HFFc6 (cell line): ENCODE data around the gene STK32C. TPM values are rescaled to one million over a fixed set of nuclear protein-coding genes. Genes with fewer than 3 reads are reported as not detected.

ENCODE experiments used
- DNase-seq: peaks from one replicate; pipeline ENCODE4 v3.0.0-alpha.2; 2018
- H3K27ac Mint-ChIP-seq: 2 replicates; pipeline ENCODE4 v1.8.0; 2020; ENCODE audit warnings: mild to moderate bottlenecking, mixed read lengths
- H3K27me3 Mint-ChIP-seq: 2 replicates; pipeline ENCODE4 v1.8.0; 2021; ENCODE audit warnings: mild to moderate bottlenecking, moderate library complexity, mixed read lengths; ENCODE audit not compliant: insufficient read depth
- H3K36me3 Mint-ChIP-seq: 2 replicates; pipeline ENCODE4 v1.8.0; 2021; ENCODE audit warnings: low read depth, mixed read lengths
- H3K4me1 Mint-ChIP-seq: 2 replicates; pipeline ENCODE4 v1.8.0; 2020; ENCODE audit warnings: low read depth, mixed read lengths
- H3K4me3 Mint-ChIP-seq: 2 replicates; pipeline ENCODE4 v1.8.0; 2020; ENCODE audit warnings: mild to moderate bottlenecking, moderate library complexity, mixed read lengths
- H3K9me3 Mint-ChIP-seq: 2 replicates; pipeline ENCODE4 v1.8.0; 2020; ENCODE audit warnings: mild to moderate bottlenecking, mixed read lengths
- CTCF ChIP-seq: fragments of 200-600 bp; sonication (generic); IDR thresholded peaks from 2 replicates; pipeline ENCODE4 v1.5.0; 2021; ENCODE audit warnings: antibody characterized with exemption, mild to moderate bottlenecking
- total RNA-seq, 6 experiments: library from RNA; stranded (reverse); fragmentation: NEBNext Ultra II Directional; extraction: Animal tissue kit (Norgen Biotek cat#: 25700); gene quantifications; 2 replicates in 1 of 6; 3 replicates in 5 of 6; pipeline ENCODE4 v1.2.3, GENCODE V29; 2021

STK32C gene
- total RNA-seq, 6 experiments from 2014 or later = 5.5 to 8.3 (median 7.2) TPM

- no peak for TF ChIP-seq CTCF
Observed at GRCh38 chr10:132336919-132337407, 29.2 kb upstream of the STK32C start.

GRCh38 chr10:132336064-132336746, 28.5 kb upstream of the STK32C start:
- Mint-ChIP-seq H3K4me3 (no peak overlapping the region), H3K4me1 (peaks cover 16% of the 10 kb centered on the region), H3K27ac (no peak overlapping the region), H3K9me3 (peaks cover 3% of the 10 kb centered on the region), H3K36me3 (peaks cover 3% of the 10 kb centered on the region; the same call in 1 of the 2 replicates), H3K27me3 (no peaks in the 10 kb centered on the region; the same call in 1 of the 2 replicates)
- DNase-seq = no peak
- TF ChIP-seq CTCF = no peak

More at GRCh38 chr10:132336919-132337407, 29.2 kb upstream of the STK32C start:
- H3K27ac Mint-ChIP-seq = no peak overlapping the region
- no peaks in the 10 kb centered on the region; the same call in 1 of the 2 replicates for H3K27me3 Mint-ChIP-seq
- H3K9me3 Mint-ChIP-seq = no peaks in the 10 kb centered on the region
- H3K4me1 Mint-ChIP-seq = peaks cover 12% of the 10 kb centered on the region
- no peak overlapping the region for H3K4me3 Mint-ChIP-seq
- no peak for DNase-seq
- no peaks in the 10 kb centered on the region; the same call in 1 of the 2 replicates for H3K36me3 Mint-ChIP-seq

GRCh38 chr10:132335189-132336063, 27.7 kb upstream of the STK32C start:
- H3K27ac Mint-ChIP-seq = no peak overlapping the region
- H3K4me3 Mint-ChIP-seq = no peak overlapping the region
- DNase-seq = no peak
- H3K27me3 Mint-ChIP-seq = peaks cover 3% of the 10 kb centered on the region
- H3K9me3 Mint-ChIP-seq = peaks cover 4% of the 10 kb centered on the region
- H3K4me1 Mint-ChIP-seq = peaks cover 19% of the 10 kb centered on the region
- peaks cover 4% of the 10 kb centered on the region; the same call in 1 of the 2 replicates for H3K36me3 Mint-ChIP-seq
- TF ChIP-seq CTCF = no peak

GRCh38 chr10:132334631-132335188, 27.0 kb upstream of the STK32C start:
- peaks cover 26% of the 10 kb centered on the region for H3K4me1 Mint-ChIP-seq
- no peak overlapping the region for H3K27ac Mint-ChIP-seq
- TF ChIP-seq CTCF = no peak
- H3K4me3 Mint-ChIP-seq = no peak overlapping the region
- peaks cover 11% of the 10 kb centered on the region for H3K36me3 Mint-ChIP-seq
- DNase-seq = no peak
- H3K27me3 Mint-ChIP-seq = peaks cover 5% of the 10 kb centered on the region
- peaks cover 10% of the 10 kb centered on the region for H3K9me3 Mint-ChIP-seq

GRCh38 chr10:132333386-132333785, 25.6 kb upstream of the STK32C start:
- Mint-ChIP-seq H3K4me1 (peaks cover 36% of the 10 kb centered on the region), H3K27ac (no peak overlapping the region), H3K36me3 (peaks cover 21% of the 10 kb centered on the region), H3K27me3 (peaks cover 5% of the 10 kb centered on the region), H3K4me3 (peak overlapping the region; percentile 98), H3K9me3 (peaks cover 13% of the 10 kb centered on the region)
- DNase-seq = no peak
- TF ChIP-seq CTCF = no peak
